HepG2 (cell line): ENCODE data around the gene SH3YL1. TPM values are rescaled to one million over a fixed set of nuclear protein-coding genes. Genes with fewer than 3 reads are reported as not detected.
A peak's percentile ranks its signal among the peaks of the same experiment; 100 is the strongest.

Source experiments
- BRCA1 ChIP-seq: sonication (generic); formaldehyde crosslinking; IDR thresholded peaks from 2 replicates; pipeline ENCODE4 v1.4.0; 2020; ENCODE audit warnings: missing genetic modification reagents
- DMAP1 ChIP-seq: IDR thresholded peaks from 2 replicates; pipeline ENCODE4 v1.6.1; 2016
- DMTF1 ChIP-seq: sonication (generic); formaldehyde crosslinking; IDR thresholded peaks from 2 replicates; pipeline ENCODE4 v1.4.0; 2020; ENCODE audit warnings: mild to moderate bottlenecking, missing genetic modification reagents
- E2F2 ChIP-seq: sonication (generic); formaldehyde crosslinking; IDR thresholded peaks from 2 replicates; pipeline ENCODE4 v1.4.0; 2020; ENCODE audit warnings: missing genetic modification reagents, borderline replicate concordance
- EHMT2 ChIP-seq: fragments of 200-600 bp; sonication (generic); IDR thresholded peaks from 2 replicates; pipeline ENCODE4 v1.7.0; 2017; ENCODE audit warnings: antibody characterized with exemption, low read depth, low read length, borderline replicate concordance
- FOXC1 ChIP-seq: sonication (generic); formaldehyde crosslinking; IDR thresholded peaks from 2 replicates; pipeline ENCODE4 v1.8.0; 2022; ENCODE audit warnings: mild to moderate bottlenecking, missing genetic modification reagents, borderline replicate concordance
- HMG20B ChIP-seq: conservative IDR thresholded peaks from 2 replicates; pipeline ENCODE4 v1.6.1; 2016; ENCODE audit warnings: missing genetic modification reagents, missing compliant biosample characterization
- HMGXB4 ChIP-seq, 2 experiments: sonication (generic) in 1 of 2; formaldehyde crosslinking in 1 of 2; IDR thresholded peaks; 2 replicates each; pipeline versions ENCODE4 v1.4.0 to v1.6.1; 2018 to 2020; ENCODE audit warnings: missing genetic modification reagents in 2 of 2, borderline replicate concordance in 1 of 2, low read depth in 1 of 2, mild to moderate bottlenecking in 1 of 2, missing biosample characterization in 1 of 2
- HOXA7 ChIP-seq: sonication (generic); formaldehyde crosslinking; IDR thresholded peaks from 2 replicates; pipeline ENCODE4 v1.8.1; 2022; ENCODE audit warnings: mild to moderate bottlenecking, missing genetic modification reagents, moderate library complexity
- IKZF1 ChIP-seq: fragments of 450-650 bp; IDR thresholded peaks from 2 replicates; pipeline ENCODE4 v1.7.1; 2016
- NR3C1 ChIP-seq: sonication (generic); formaldehyde crosslinking; IDR thresholded peaks from 2 replicates; pipeline ENCODE4 v1.4.0; 2020; ENCODE audit warnings: missing genetic modification reagents
- POLR2AphosphoS2 ChIP-seq: IDR thresholded peaks from 2 replicates; pipeline ENCODE4 v1.6.1; 2011; ENCODE audit warnings: low read depth, low read length, improper control_type of control experiment
- RAD51 ChIP-seq: fragments of 450-650 bp; IDR thresholded peaks from 2 replicates; pipeline ENCODE4 v1.6.1; 2016; ENCODE audit warnings: borderline replicate concordance
- SOX13 ChIP-seq, 3 experiments: fragments of 450-650 bp in 1 of 3; sonication (generic) in 1 of 3; formaldehyde crosslinking in 1 of 3; IDR thresholded peaks in 2 of 3; conservative IDR thresholded peaks in 1 of 3; 2 replicates each; pipeline versions ENCODE4 v1.5.0 to v1.6.1; 2016 to 2020; ENCODE audit warnings: antibody characterized with exemption in 1 of 3, mild to moderate bottlenecking in 1 of 3, missing compliant biosample characterization in 1 of 3, missing genetic modification reagents in 1 of 3, moderate library complexity in 1 of 3
- THAP8 ChIP-seq: sonication (generic); formaldehyde crosslinking; IDR thresholded peaks from 2 replicates; pipeline ENCODE4 v1.5.1; 2020; ENCODE audit warnings: missing genetic modification reagents, mild to moderate bottlenecking, borderline replicate concordance
- ZNF17 ChIP-seq: sonication (generic); formaldehyde crosslinking; IDR thresholded peaks from 2 replicates; pipeline ENCODE4 v1.5.0; 2020; ENCODE audit warnings: mild to moderate bottlenecking, missing genetic modification reagents
- ZNF234 ChIP-seq: sonication (generic); formaldehyde crosslinking; conservative IDR thresholded peaks from 2 replicates; pipeline ENCODE4 v1.5.1; 2020; ENCODE audit warnings: mild to moderate bottlenecking, missing genetic modification reagents
- ZNF30 ChIP-seq: sonication (generic); formaldehyde crosslinking; IDR thresholded peaks from 2 replicates; pipeline ENCODE4 v1.5.0; 2020; ENCODE audit warnings: mild to moderate bottlenecking, missing genetic modification reagents
- ZNF605 ChIP-seq: sonication (generic); formaldehyde crosslinking; IDR thresholded peaks from 2 replicates; pipeline ENCODE4 v1.8.0; 2022; ENCODE audit warnings: mild to moderate bottlenecking, missing genetic modification reagents
- ZNF747 ChIP-seq: sonication (generic); formaldehyde crosslinking; IDR thresholded peaks from 2 replicates; pipeline ENCODE4 v1.8.1; 2023; ENCODE audit warnings: missing genetic modification reagents, mild to moderate bottlenecking, borderline replicate concordance
- ZNF782 ChIP-seq: sonication (generic); formaldehyde crosslinking; IDR thresholded peaks from 2 replicates; pipeline ENCODE4 v1.4.0; 2020; ENCODE audit warnings: missing genetic modification reagents, mild to moderate bottlenecking, borderline replicate concordance
- polyA plus RNA-seq, 8 experiments: library from polyadenylated mRNA; depleted of rRNA in 3 of 8; stranded (reverse) in 7 of 8; unstranded in 1 of 8; fragments of >200 nt; fragmentation: Illumina TruSeq in 4 of 8; extraction: Trizol in 4 of 8; gene quantifications; 2 replicates each; pipeline versions ENCODE4 v1.2.1 to v1.2.3, GENCODE V29; 2011 to 2016; ENCODE audit warnings: low read depth in 4 of 8, missing spikeins in 1 of 8, mixed read lengths in 1 of 8; ENCODE audit not compliant: insufficient read depth in 1 of 8
- total RNA-seq, 5 experiments: library from RNA; depleted of rRNA; stranded (reverse); fragments of >200 nt; fragmentation: Illumina TruSeq; extraction: Trizol; gene quantifications; 2 replicates each; pipeline ENCODE4 v1.2.3, GENCODE V29; 2016; ENCODE audit warnings: low read depth in 1 of 5

The SH3YL1 gene
- total and polyA plus RNA-seq, 2 of the 13 experiments (the other 11 are each of a cell fraction or from before 2014, with no cell fraction given): 13.0 to 48.2 TPM

- TF ChIP-seq SOX13 (IDR thresholded peaks at IDR 0.05) (peak; percentile 97), SOX13 (CRISPR knock-in tag; conservative IDR thresholded peaks at IDR 0.05 in 1 of 2, IDR thresholded peaks at IDR 0.05 in 1 of 2) (peak in 1 of 2 experiments; percentile 99; a peak in 2 of 4 replicates), ZNF234 (CRISPR knock-in tag) (no peak), DMTF1 (CRISPR knock-in tag) (no peak), ZNF30 (CRISPR knock-in tag) (no peak), THAP8 (CRISPR knock-in tag) (no peak), ZNF782 (no peak), ZNF17 (CRISPR knock-in tag) (no peak), E2F2 (CRISPR knock-in tag) (no peak), IKZF1 (no peak), ZNF605 (CRISPR knock-in tag) (peak; percentile 91; the same call in 1 of the 2 replicates), NR3C1 (no peak), HOXA7 (CRISPR knock-in tag) (no peak), BRCA1 (CRISPR knock-in tag) (peak; percentile 59; the same call in 1 of the 2 replicates), DMAP1 (peak; percentile 91), HMGXB4 (CRISPR knock-in tag; IDR thresholded peaks at IDR 0.05; ENCODE audit: borderline replicate concordance in 1 of 2, low read depth in 1 of 2) (peak; percentile 41 to 94; a peak in 3 of 4 replicates), FOXC1 (CRISPR knock-in tag) (0 out of 2 replicates have a peak, but pooled peaks have one; percentile 52), RAD51 (no peak), POLR2AphosphoS2 (peak; percentile 70; the same call in 1 of the 2 replicates), EHMT2 (peak; percentile 58; the same call in 1 of the 2 replicates), ZNF747 (CRISPR knock-in tag) (peak; percentile 98), HMG20B (peak; percentile 98)
Measured at GRCh38 chr2:260507-261161, 3.2 kb downstream of the SH3YL1 start (continued).
